Spleen (tissue), 11 donors: ENCODE results near the gene CR2. TPM values are rescaled to one million over a fixed set of nuclear protein-coding genes. Genes with fewer than 3 reads are reported as not detected.
"Not testable (repeated sequence)": the region's sequence is repeated elsewhere in the genome, so short reads cannot be mapped to it uniquely, and the experiment has no call there.

Experiments used
- DNase-seq: peaks from one replicate; pipeline ENCODE4 v3.0.0-alpha.2; 2020
- H3K27ac ChIP-seq, 8 donors: fragments of 200-600 bp; sonication (generic) in 7 of 8; 1 replicate in 4 of 8; 2 replicates in 4 of 8; pipeline versions ENCODE4 v1.5.0 to v1.8.0; 2016 to 2021; ENCODE audit warnings: inconsistent platforms in 4 of 8, mild to moderate bottlenecking in 4 of 8, moderate library complexity in 1 of 8
- H3K27me3 ChIP-seq, 7 donors: fragments of 200-600 bp; sonication (generic) in 6 of 7; replicated peaks in 1 of 7; 1 replicate in 4 of 7; 2 replicates in 3 of 7; pipeline versions ENCODE4 v1.5.0 to v1.8.0; 2016 to 2021; ENCODE audit warnings: inconsistent platforms in 3 of 7, mild to moderate bottlenecking in 1 of 7
- H3K36me3 ChIP-seq, 6 donors: fragments of 200-600 bp; sonication (generic) in 5 of 6; 1 replicate in 4 of 6; 2 replicates in 2 of 6; pipeline versions ENCODE4 v1.5.0 to v1.8.0; 2016 to 2021; ENCODE audit warnings: inconsistent platforms in 2 of 6
- H3K4me1 ChIP-seq, 6 donors: fragments of 200-600 bp; sonication (generic) in 5 of 6; 1 replicate in 3 of 6; 2 replicates in 3 of 6; pipeline versions ENCODE4 v1.5.0 to v1.8.0; 2016 to 2021; ENCODE audit warnings: inconsistent platforms in 3 of 6
- H3K4me3 ChIP-seq, 8 donors: fragments of 200-600 bp; sonication (generic) in 7 of 8; 1 replicate in 4 of 8; 2 replicates in 4 of 8; pipeline versions ENCODE4 v1.5.0 to v1.8.0; 2016 to 2021; ENCODE audit warnings: inconsistent platforms in 4 of 8, mild to moderate bottlenecking in 4 of 8, moderate library complexity in 2 of 8
- H3K9me3 ChIP-seq, 8 donors: fragments of 200-600 bp; sonication (generic) in 7 of 8; 1 replicate in 4 of 8; 2 replicates in 4 of 8; pipeline versions ENCODE4 v1.5.0 to v1.8.0; 2016 to 2021; ENCODE audit warnings: inconsistent platforms in 4 of 8
- CTCF ChIP-seq, 11 experiments: fragments of 200-600 bp in 7 of 11; fragments of 450-650 bp in 4 of 11; sonication (generic) in 4 of 11; IDR thresholded peaks in 8 of 11; conservative IDR thresholded peaks in 3 of 11; 1 replicate in 7 of 11; 2 replicates in 4 of 11; pipeline versions ENCODE4 v1.4.0 to v1.8.0; 2016 to 2021; ENCODE audit warnings: antibody characterized with exemption in 11 of 11, inconsistent platforms in 4 of 11, mild to moderate bottlenecking in 1 of 11
- POLR2A ChIP-seq, 3 donors: fragments of 450-650 bp; IDR thresholded peaks; one replicate each; pipeline ENCODE4 v1.5.1; 2017; ENCODE audit warnings: antibody characterized with exemption in 3 of 3, mild to moderate bottlenecking in 1 of 3
- POLR2AphosphoS5 ChIP-seq, 3 donors: sonication (generic); formaldehyde crosslinking; IDR thresholded peaks; one replicate each; pipeline ENCODE4 v1.5.1; 2017; ENCODE audit warnings: antibody characterized with exemption in 3 of 3
- WGBS, 5 donors: extraction: QIAGEN DNeasy Blood & Tissue Kit in 3 of 5; methylation state at CpG; one replicate each; pipeline versions ENCODE4 v1.1.5 to v1.1.7; 2013 to 2018; 5-methylcytosine and 5-hydroxymethylcytosine counted together
- intact Hi-C: fragments of 100-400 bp; cut with DNase I; formaldehyde crosslinking; loops from one replicate; pipeline ENCODE4 v1.15.0; 2023; ENCODE audit warnings: low total_unique reads
- polyA plus RNA-seq, 3 donors: library from polyadenylated mRNA; stranded (reverse); fragments of 200-250 nt; gene quantifications; one replicate each; pipeline ENCODE4 v1.2.1, GENCODE V29; 2013
- total RNA-seq, 7 donors: library from RNA; depleted of rRNA in 3 of 7; stranded (reverse); fragments of >200 nt in 3 of 7; fragmentation: NEBNext Ultra II Directional in 4 of 7; extraction: Animal tissue kit (Norgen Biotek cat#: 25700) in 4 of 7; gene quantifications; one replicate each; pipeline versions ENCODE4 v1.1.0 to v1.2.1, GENCODE V29; 2016 to 2021
- donor health status: healthy with polysubstance abuse.
- donor health status: DM: no; HTN: no; CAD: no; lungs with moderate emphysema.
- donor health status: DM: no; HTN: no; CAD: no.
- donor health status: Bipolar disorder and iron deficiency.
- donor health status: healthy.
- donor health status: DM: no; HTN: no; CAD: no.
- donor health status: DM: yes; HTN: yes; CAD: no.

CR2 gene
- total and polyA plus RNA-seq, 10 donors, result 87.2 to 284 (median 140) TPM

GRCh38 chr1:207495281-207495680 is 41.2 kb downstream of the CR2 start:
- Histone ChIP-seq H3K4me3 (peak overlapping the region in 6 of 8 donors; percentile 41 to 78 (median 57)), H3K27me3 (peaks cover 0 to 39% (median 4%) of the 10 kb centered on the region in 7 donors), H3K4me1 (peaks cover 0 to 75% (median 20%) of the 10 kb centered on the region in 6 donors), H3K27ac (peak overlapping the region in 7 of 8 donors; percentile 83 to 98 (median 92))
- H3K36me3 ChIP-seq, DNase-seq, H3K9me3 ChIP-seq: not testable (repeated sequence)
- peak in 1 of 11 experiments; percentile 12 for TF ChIP-seq CTCF (IDR thresholded peaks at IDR 0.05 in 8 of 11, conservative IDR thresholded peaks at IDR 0.05 in 3 of 11)
- WGBS, 5 donors, result 66 to 79% (median 74%) methylated on average over 8 of the region's 8 CpGs
- intact Hi-C loops, result loop anchor here (5.0 kb wide), 1 partner anchor 408 kb away; the partner anchor contains the start of gene C4BPB

- intact Hi-C loops, result loop anchor here (5.0 kb wide), 1 partner anchor 409 kb away; the partner anchor contains the start of gene C4BPB
- peak; percentile 92 for DNase-seq
- no peaks in the 10 kb centered on the region for H3K9me3 ChIP-seq
- H3K36me3 ChIP-seq, result no peaks in the 10 kb centered on the region
- peak within 1 kb of the TSS; percentile 62 to 98 (median 90) for H3K27ac ChIP-seq
- peaks cover 0 to 39% (median 4%) of the 10 kb centered on the region in 7 donors for H3K27me3 ChIP-seq
- H3K4me3 ChIP-seq, result peak within 1 kb of the TSS; percentile 41 to 78 (median 56)
- 2 to 4% (median 3%) methylated on average over 45 to 68 of the region's 68 CpGs for WGBS, 5 donors
- TF ChIP-seq POLR2AphosphoS5 (IDR thresholded peaks at IDR 0.05) (peak; percentile 69 to 79 (median 70)), CTCF (IDR thresholded peaks at IDR 0.05 in 8 of 11, conservative IDR thresholded peaks at IDR 0.05 in 3 of 11) (peak in 1 of 11 experiments; percentile 16), POLR2A (IDR thresholded peaks at IDR 0.05) (peak in 1 of 3 donors; percentile 29)
- H3K4me1 ChIP-seq, result peaks cover 0 to 82% (median 20%) of the 10 kb centered on the region in 6 donors
Measured at GRCh38 chr1:207495801-207496792, 42.0 kb downstream of the CR2 start, which contains the start of gene CR1. CR1 (plus strand) TSS chr1:207496157; CDS start chr1:207496268, 111 bp downstream.

- no peaks in the 10 kb centered on the region for H3K9me3 ChIP-seq
- TF ChIP-seq CTCF (IDR thresholded peaks at IDR 0.05 in 8 of 11, conservative IDR thresholded peaks at IDR 0.05 in 3 of 11), result no peak
- no peak for TF ChIP-seq POLR2A (IDR thresholded peaks at IDR 0.05)
- peak in 1 of 3 donors; percentile 35 for TF ChIP-seq POLR2AphosphoS5 (IDR thresholded peaks at IDR 0.05)
- H3K27ac ChIP-seq, result peak overlapping the region; percentile 1 to 98 (median 90)
- 25 to 49% (median 42%) methylated on average over 5 of the region's 5 CpGs for WGBS, 5 donors
- H3K27me3 ChIP-seq, result peaks cover 0 to 32% (median 4%) of the 10 kb centered on the region in 7 donors
- H3K4me1 ChIP-seq, result peaks cover 0 to 86% (median 20%) of the 10 kb centered on the region in 6 donors
- H3K4me3 ChIP-seq, result peak overlapping the region in 7 of 8 donors; percentile 41 to 78 (median 57)
- intact Hi-C loops, result loop anchor here (5.0 kb wide), 1 partner anchor 411 kb away; the partner anchor contains the start of gene C4BPB
- peaks cover 0 to 5% (median 0%) of the 10 kb centered on the region in 6 donors for H3K36me3 ChIP-seq
- no peak for DNase-seq
Measured at GRCh38 chr1:207497941-207498340, 43.8 kb downstream of the CR2 start.
